HUES48 (cell line): Measurements from ENCODE around the gene SIKE1.
"Not testable (repeated sequence)": the region's sequence is repeated elsewhere in the genome, so short reads cannot be mapped to it uniquely, and the experiment has no call there.

ENCODE experiments used
- H3K27ac ChIP-seq: one replicate; pipeline ENCODE4 v1.7.0; 2013; ENCODE audit warnings: low read depth, low read length, inconsistent platforms
- H3K27me3 ChIP-seq: 2 replicates; pipeline ENCODE4 v1.6.1; 2013; ENCODE audit warnings: mild to moderate bottlenecking, low read length; ENCODE audit not compliant: control insufficient read depth, insufficient read depth
- H3K36me3 ChIP-seq: 2 replicates; pipeline ENCODE4 v1.6.1; 2013; ENCODE audit warnings: low read length; ENCODE audit not compliant: control insufficient read depth, insufficient read depth
- H3K4me1 ChIP-seq: 2 replicates; pipeline ENCODE4 v1.6.1; 2013; ENCODE audit warnings: mild to moderate bottlenecking, low read length; ENCODE audit not compliant: control insufficient read depth, insufficient read depth
- H3K4me3 ChIP-seq: 2 replicates; pipeline ENCODE4 v1.5.1; 2013; ENCODE audit warnings: mild to moderate bottlenecking, low read depth, low read length
- H3K9ac ChIP-seq: 2 replicates; pipeline ENCODE4 v1.6.1; 2013; ENCODE audit warnings: mild to moderate bottlenecking, low read depth, low read length, moderate library complexity
- H3K9me3 ChIP-seq: 2 replicates; pipeline ENCODE4 v1.6.1; 2013; ENCODE audit warnings: low read length; ENCODE audit not compliant: control insufficient read depth, insufficient read depth

SIKE1 gene

GRCh38 chr1:114782476-114782875 is 2.0 kb upstream of the SIKE1 start:
- Histone ChIP-seq H3K4me3 (no peak overlapping the region), H3K9ac (no peak overlapping the region), H3K36me3 (peaks cover 17% of the 10 kb centered on the region), H3K27ac (no peak overlapping the region), H3K27me3 (peaks cover 16% of the 10 kb centered on the region), H3K9me3 (no peaks in the 10 kb centered on the region), H3K4me1 (no peaks in the 10 kb centered on the region)

- H3K27ac ChIP-seq: peak overlapping the region; percentile 93
Measured at GRCh38 chr1:114779722-114780121, 763 bp downstream of the SIKE1 start.

GRCh38 chr1:114776726-114777125 is 3.8 kb downstream of the SIKE1 start:
- H3K9ac ChIP-seq, H3K27me3 ChIP-seq, H3K9me3 ChIP-seq, H3K27ac ChIP-seq, H3K4me3 ChIP-seq, H3K4me1 ChIP-seq: not testable (repeated sequence)
- H3K36me3 ChIP-seq: peaks cover 70% of the 10 kb centered on the region

More at GRCh38 chr1:114779722-114780121, 763 bp downstream of the SIKE1 start:
- H3K4me1 ChIP-seq: no peaks in the 10 kb centered on the region
- peaks cover 16% of the 10 kb centered on the region for H3K27me3 ChIP-seq
- peak overlapping the region; percentile 82 for H3K4me3 ChIP-seq
- peaks cover 41% of the 10 kb centered on the region for H3K36me3 ChIP-seq
- no peaks in the 10 kb centered on the region for H3K9me3 ChIP-seq
- peak overlapping the region; percentile 75 for H3K9ac ChIP-seq

GRCh38 chr1:114771992-114772391 is 8.5 kb downstream of the SIKE1 start:
- Histone ChIP-seq H3K9ac (no peak overlapping the region), H3K4me3 (no peak overlapping the region), H3K9me3 (no peaks in the 10 kb centered on the region), H3K36me3 (peaks cover 55% of the 10 kb centered on the region), H3K27ac (no peak overlapping the region), H3K27me3 (no peaks in the 10 kb centered on the region), H3K4me1 (no peaks in the 10 kb centered on the region)

- Histone ChIP-seq H3K36me3 (peaks cover 49% of the 10 kb centered on the region), H3K27ac (no peak overlapping the region), H3K9ac (no peak overlapping the region), H3K27me3 (no peaks in the 10 kb centered on the region), H3K9me3 (no peaks in the 10 kb centered on the region), H3K4me3 (no peak overlapping the region), H3K4me1 (no peaks in the 10 kb centered on the region)
Measured at GRCh38 chr1:114770989-114771388, 9.5 kb downstream of the SIKE1 start.

- Histone ChIP-seq H3K27me3 (no peaks in the 10 kb centered on the region), H3K9me3 (no peaks in the 10 kb centered on the region), H3K4me3 (no peak overlapping the region), H3K9ac (no peak overlapping the region), H3K27ac (no peak overlapping the region), H3K4me1 (no peaks in the 10 kb centered on the region), H3K36me3 (0 out of 2 replicates have a peak, but pooled peaks cover 2% of the 10 kb centered on the region)
Measured at GRCh38 chr1:114764689-114765088, 15.8 kb downstream of the SIKE1 start.

- Histone ChIP-seq H3K4me1 (peaks cover 35% of the 10 kb centered on the region), H3K4me3 (peak overlapping the region; percentile 100), H3K27me3 (no peaks in the 10 kb centered on the region), H3K36me3 (peaks cover 17% of the 10 kb centered on the region), H3K9me3 (no peaks in the 10 kb centered on the region), H3K9ac (peak overlapping the region; percentile 100), H3K27ac (peak overlapping the region; percentile 100)
Measured at GRCh38 chr1:114758256-114758832, 22.1 kb downstream of the SIKE1 start.

- H3K36me3 ChIP-seq: peaks cover 18% of the 10 kb centered on the region
- H3K9ac ChIP-seq: peak within 1 kb of the TSS; percentile 100
- peak within 1 kb of the TSS; percentile 100 for H3K27ac ChIP-seq
- H3K9me3 ChIP-seq: no peaks in the 10 kb centered on the region
- H3K4me3 ChIP-seq: peak within 1 kb of the TSS; percentile 100
- H3K4me1 ChIP-seq: peaks cover 42% of the 10 kb centered on the region
- H3K27me3 ChIP-seq: no peaks in the 10 kb centered on the region
Measured at GRCh38 chr1:114757455-114758255, 22.8 kb downstream of the SIKE1 start, which contains the start of gene CSDE1. CSDE1 (minus strand) TSS chr1:114757984; CDS start chr1:114739890, 18,094 bp downstream.

GRCh38 chr1:114756949-114757454 is 23.5 kb downstream of the SIKE1 start:
- Histone ChIP-seq H3K36me3 (peaks cover 20% of the 10 kb centered on the region), H3K9ac (peak overlapping the region; percentile 100), H3K4me3 (peak overlapping the region; percentile 100), H3K4me1 (peaks cover 48% of the 10 kb centered on the region), H3K27me3 (no peaks in the 10 kb centered on the region), H3K9me3 (no peaks in the 10 kb centered on the region), H3K27ac (peak overlapping the region; percentile 100)

GRCh38 chr1:114756009-114756892 is 24.2 kb downstream of the SIKE1 start:
- Histone ChIP-seq H3K27me3 (no peaks in the 10 kb centered on the region), H3K27ac (peak overlapping the region; percentile 100), H3K9ac (peak overlapping the region; percentile 100), H3K9me3 (no peaks in the 10 kb centered on the region), H3K36me3 (peaks cover 20% of the 10 kb centered on the region), H3K4me1 (peaks cover 55% of the 10 kb centered on the region), H3K4me3 (peak overlapping the region; percentile 100)
